CD1c-positive myeloid dendritic cell (primary cell): ENCODE data around the gene SWAP70.
"Not testable (repeated sequence)": the region's sequence is repeated elsewhere in the genome, so short reads cannot be mapped to it uniquely, and the experiment has no call there.

ENCODE experiments used
- DNase-seq: peaks from one replicate; pipeline ENCODE4 v3.0.0-alpha.2; 2016; ENCODE audit errors: extremely low spot score

The SWAP70 gene

GRCh38 chr11:9692691-9693090 lies 28.8 kb downstream of the SWAP70 start:
- peak; percentile 59 for DNase-seq

GRCh38 chr11:9693801-9694553 lies 30.1 kb downstream of the SWAP70 start:
- DNase-seq, result no peak

- DNase-seq, result not testable (repeated sequence)
Observed at GRCh38 chr11:9695228-9695627, 31.4 kb downstream of the SWAP70 start.

- DNase-seq, result no peak
Observed at GRCh38 chr11:9697766-9698165, 33.9 kb downstream of the SWAP70 start.

- DNase-seq, result no peak
Observed at GRCh38 chr11:9700105-9700801, 36.4 kb downstream of the SWAP70 start.

- no peak for DNase-seq
Observed at GRCh38 chr11:9701799-9702198, 37.9 kb downstream of the SWAP70 start.

GRCh38 chr11:9703280-9703679 lies 39.4 kb downstream of the SWAP70 start:
- no peak for DNase-seq

- DNase-seq, result no peak
Observed at GRCh38 chr11:9704037-9704436, 40.2 kb downstream of the SWAP70 start.

GRCh38 chr11:9704620-9705019 lies 40.7 kb downstream of the SWAP70 start:
- DNase-seq, result no peak

GRCh38 chr11:9705361-9705760 lies 41.5 kb downstream of the SWAP70 start:
- DNase-seq, result not testable (repeated sequence)

- DNase-seq, result peak; percentile 17
Observed at GRCh38 chr11:9708544-9708943, 44.7 kb downstream of the SWAP70 start.

GRCh38 chr11:9710223-9710622 lies 46.3 kb downstream of the SWAP70 start:
- DNase-seq, result no peak

- DNase-seq, result no peak
Observed at GRCh38 chr11:9710852-9711251, 47.0 kb downstream of the SWAP70 start.

- DNase-seq, result no peak
Observed at GRCh38 chr11:9711454-9712307, 47.8 kb downstream of the SWAP70 start.

- no peak for DNase-seq
Observed at GRCh38 chr11:9714272-9714940, 50.5 kb downstream of the SWAP70 start.

GRCh38 chr11:9716275-9717039 lies 52.6 kb downstream of the SWAP70 start:
- peak; percentile 92 for DNase-seq

GRCh38 chr11:9717040-9717357 lies 53.1 kb downstream of the SWAP70 start:
- no peak for DNase-seq

- DNase-seq, result no peak
Observed at GRCh38 chr11:9717719-9718118, 53.8 kb downstream of the SWAP70 start.

GRCh38 chr11:9718147-9718546 lies 54.3 kb downstream of the SWAP70 start:
- DNase-seq, result no peak

GRCh38 chr11:9719566-9720289 lies 55.9 kb downstream of the SWAP70 start:
- DNase-seq, result peak; percentile 56

- DNase-seq, result peak; percentile 26
Observed at GRCh38 chr11:9720290-9720630, 56.4 kb downstream of the SWAP70 start.
